Activated naive CD8-positive, alpha-beta T cell treated with anti-CD3 and anti-CD28 coated beads for 36 hours (primary cell): ENCODE measurements around the gene LMLN. TPM values are rescaled to one million over a fixed set of nuclear protein-coding genes. Genes with fewer than 3 reads are reported as not detected.
"Not testable (repeated sequence)": the region's sequence is repeated elsewhere in the genome, so short reads cannot be mapped to it uniquely, and the experiment has no call there.

Source experiments
- DNase-seq: peaks from one replicate; pipeline ENCODE4 v3.0.0; 2021
- H3K27ac Mint-ChIP-seq: one replicate; pipeline ENCODE4 v1.8.0; 2022; ENCODE audit warnings: mild to moderate bottlenecking, moderate library complexity, mixed read lengths
- H3K27me3 Mint-ChIP-seq: one replicate; pipeline ENCODE4 v1.8.0; 2022; ENCODE audit warnings: mild to moderate bottlenecking, mixed read lengths
- H3K36me3 Mint-ChIP-seq: one replicate; pipeline ENCODE4 v1.8.0; 2021; ENCODE audit warnings: mild to moderate bottlenecking, mixed read lengths
- H3K4me1 Mint-ChIP-seq: one replicate; pipeline ENCODE4 v1.8.0; 2021; ENCODE audit warnings: mixed read lengths
- H3K4me3 Mint-ChIP-seq: one replicate; pipeline ENCODE4 v1.8.0; 2022; ENCODE audit warnings: mild to moderate bottlenecking, moderate library complexity, mixed read lengths
- H3K9me3 Mint-ChIP-seq: one replicate; pipeline ENCODE4 v1.8.0; 2022; ENCODE audit warnings: mixed read lengths
- total RNA-seq, 2 experiments: library from RNA; stranded (reverse); gene quantifications; one replicate each; pipeline ENCODE4 v1.2.3, GENCODE V29; 2021

LMLN gene
- total RNA-seq = 10 to 100 TPM in 1 of 2 experiments, 1 to 10 TPM in 1; 8.1 to 10.4 TPM

DNA sequence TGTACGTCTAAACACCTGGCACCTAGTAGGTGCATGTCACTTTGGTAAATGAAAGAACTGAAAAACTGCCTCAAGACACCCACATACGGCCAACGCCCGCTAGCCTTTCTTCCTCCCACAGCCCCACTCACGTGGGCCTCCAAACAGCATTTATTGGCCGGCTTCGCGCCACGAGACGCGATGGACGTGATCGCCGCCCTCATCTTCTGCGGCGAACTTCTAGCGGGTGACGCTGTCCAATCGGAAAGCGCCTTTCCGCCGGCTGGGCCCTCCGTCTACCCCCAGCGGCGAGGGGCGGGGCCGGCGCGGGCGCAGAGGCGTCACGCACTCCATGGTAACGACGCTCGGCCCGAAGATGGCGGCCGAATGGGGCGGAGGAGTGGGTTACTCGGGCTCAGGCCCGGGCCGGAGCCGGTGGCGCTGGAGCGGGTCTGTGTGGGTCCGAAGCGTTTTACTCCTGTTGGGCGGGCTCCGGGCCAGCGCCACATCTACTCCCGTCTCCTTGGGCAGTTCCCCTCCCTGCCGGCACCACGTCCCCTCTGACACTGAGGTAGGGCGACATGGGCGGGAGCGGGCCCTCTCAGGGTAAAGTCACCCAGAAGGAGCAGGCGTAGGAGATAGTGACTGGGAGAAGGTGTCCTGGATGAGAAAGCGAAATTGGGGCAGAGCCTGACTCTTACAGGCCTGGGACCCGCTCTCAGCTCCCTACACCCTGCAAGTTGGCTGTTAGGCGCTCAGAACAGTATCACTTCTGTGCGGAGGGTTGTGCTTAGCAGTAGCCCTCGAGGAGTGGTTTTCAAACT, at the start of gene LMLN:
Gene LMLN, plus strand, starts transcription at position 327 of the 803 bp plus-strand sequence. Its CDS starts 29 bp downstream, at position 356.
- peak within 1 kb of the TSS; percentile 99 for H3K27ac Mint-ChIP-seq
- H3K4me1 Mint-ChIP-seq = peaks cover 61% of the 10 kb centered on the region
- H3K36me3 Mint-ChIP-seq = peaks cover 36% of the 10 kb centered on the region

DNA sequence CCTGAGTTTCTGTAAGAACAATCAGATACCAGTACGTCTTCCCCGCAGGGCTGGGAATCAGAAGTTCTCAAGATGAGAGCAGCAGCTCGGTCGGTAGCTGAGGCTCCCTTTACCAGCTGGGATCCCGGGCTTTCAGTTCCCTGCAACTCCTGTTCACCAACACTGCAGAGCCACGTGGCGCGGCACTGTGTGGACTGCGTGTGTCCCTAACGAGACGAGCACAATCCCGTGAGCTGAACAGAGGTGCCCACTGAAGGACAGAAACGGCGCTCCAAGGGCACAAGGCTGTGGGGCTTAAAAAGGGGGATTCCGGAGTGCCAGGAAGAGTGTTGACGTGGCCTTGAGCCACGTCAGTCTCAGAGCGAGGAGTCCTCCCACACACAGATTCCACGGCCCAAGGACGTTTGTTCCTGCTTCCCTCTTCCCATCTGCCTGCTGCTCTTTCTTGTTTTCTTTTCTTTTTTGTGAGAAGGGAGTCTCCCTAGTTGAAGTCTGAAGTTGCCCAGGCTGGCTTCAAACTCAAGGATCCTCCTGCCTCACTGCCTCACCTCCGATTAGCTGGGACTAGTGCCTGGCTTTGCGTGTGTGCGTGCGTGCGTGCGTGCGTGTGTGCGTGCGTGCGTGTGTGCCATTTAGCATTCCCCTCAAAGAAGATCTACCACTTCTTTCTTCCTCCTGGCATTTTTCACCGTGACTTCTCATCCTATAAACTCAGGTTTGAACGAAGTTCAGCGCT, 47.1 kb upstream of the LMLN start:
- no peaks in the 10 kb centered on the region for H3K36me3 Mint-ChIP-seq
- H3K27ac Mint-ChIP-seq = no peak overlapping the region
- no peak for DNase-seq
- no peaks in the 10 kb centered on the region for H3K9me3 Mint-ChIP-seq
- no peak overlapping the region for H3K4me3 Mint-ChIP-seq
- no peaks in the 10 kb centered on the region for H3K27me3 Mint-ChIP-seq
- no peaks in the 10 kb centered on the region for H3K4me1 Mint-ChIP-seq

More for the DNA sequence above, at the start of gene LMLN:
- H3K4me3 Mint-ChIP-seq = peak within 1 kb of the TSS; percentile 94
- no peaks in the 10 kb centered on the region for H3K27me3 Mint-ChIP-seq
- peak; percentile 97 for DNase-seq
- no peaks in the 10 kb centered on the region for H3K9me3 Mint-ChIP-seq

- H3K27ac Mint-ChIP-seq = no peak overlapping the region
- no peaks in the 10 kb centered on the region for H3K27me3 Mint-ChIP-seq
- H3K4me3 Mint-ChIP-seq = no peak overlapping the region
- H3K4me1 Mint-ChIP-seq = no peaks in the 10 kb centered on the region
- DNase-seq = no peak
- H3K36me3 Mint-ChIP-seq = no peaks in the 10 kb centered on the region
- no peaks in the 10 kb centered on the region for H3K9me3 Mint-ChIP-seq
Measured at GRCh38 chr3:197913641-197914380, 46.2 kb upstream of the LMLN start.

GRCh38 chr3:197921429-197922275, 38.4 kb upstream of the LMLN start:
- not testable (repeated sequence) for H3K4me3 Mint-ChIP-seq, DNase-seq, H3K36me3 Mint-ChIP-seq, H3K9me3 Mint-ChIP-seq, H3K4me1 Mint-ChIP-seq, H3K27ac Mint-ChIP-seq, H3K27me3 Mint-ChIP-seq

DNA sequence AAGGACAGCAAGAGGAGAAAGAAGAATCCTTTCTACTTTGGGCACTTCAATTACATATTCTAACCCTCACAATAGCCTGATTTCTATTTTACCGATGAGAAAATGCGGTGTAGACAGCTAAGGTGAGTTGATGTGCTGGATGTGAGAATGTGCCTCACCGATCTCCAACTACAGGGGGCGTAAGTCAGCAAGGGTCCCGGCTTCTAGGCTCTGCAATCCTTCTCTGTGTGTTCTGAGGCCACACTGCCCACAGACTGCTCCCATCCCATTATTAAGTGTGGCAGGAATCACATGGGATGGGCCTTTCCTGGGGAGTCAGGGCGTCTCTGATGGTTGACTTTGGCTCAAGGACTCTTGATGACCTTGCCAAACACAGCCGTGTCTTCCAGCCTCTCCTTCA, 33.6 kb upstream of the LMLN start:
- H3K4me3 Mint-ChIP-seq = no peak overlapping the region
- no peak overlapping the region for H3K27ac Mint-ChIP-seq
- no peaks in the 10 kb centered on the region for H3K27me3 Mint-ChIP-seq
- no peak for DNase-seq
- peaks cover 19% of the 10 kb centered on the region for H3K36me3 Mint-ChIP-seq
- H3K9me3 Mint-ChIP-seq = no peaks in the 10 kb centered on the region
- H3K4me1 Mint-ChIP-seq = peaks cover 3% of the 10 kb centered on the region

DNA sequence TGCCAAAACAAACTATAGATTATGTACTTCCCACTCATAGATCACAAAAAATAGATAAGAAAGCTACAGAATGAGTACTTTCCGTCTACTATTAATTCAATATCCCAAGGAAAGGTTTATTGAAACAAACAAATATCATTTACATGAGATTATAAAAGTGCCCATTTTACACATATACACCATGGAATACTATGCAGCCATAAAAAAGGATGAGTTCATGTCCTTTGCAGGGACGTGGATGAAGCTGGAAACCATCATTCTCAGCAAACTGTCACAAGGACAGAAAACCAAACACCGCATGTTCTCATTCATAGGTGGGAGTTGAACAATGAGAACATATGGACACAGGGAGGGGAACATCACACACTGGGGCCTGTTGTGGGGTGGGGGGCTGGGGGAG, 32.4 kb upstream of the LMLN start:
- H3K27ac Mint-ChIP-seq, H3K4me1 Mint-ChIP-seq, H3K4me3 Mint-ChIP-seq, H3K27me3 Mint-ChIP-seq, H3K9me3 Mint-ChIP-seq, DNase-seq: not testable (repeated sequence)
- peaks cover 14% of the 10 kb centered on the region for H3K36me3 Mint-ChIP-seq

GRCh38 chr3:197936819-197937384, 23.1 kb upstream of the LMLN start:
- Mint-ChIP-seq H3K4me1 (no peaks in the 10 kb centered on the region), H3K27me3 (no peaks in the 10 kb centered on the region), H3K9me3 (no peaks in the 10 kb centered on the region)

GRCh38 chr3:197940745-197941384, 19.2 kb upstream of the LMLN start:
- Mint-ChIP-seq H3K4me3 (no peak overlapping the region), H3K36me3 (peaks cover 2% of the 10 kb centered on the region), H3K4me1 (no peaks in the 10 kb centered on the region), H3K27ac (no peak overlapping the region), H3K27me3 (no peaks in the 10 kb centered on the region), H3K9me3 (no peaks in the 10 kb centered on the region)
- DNase-seq = no peak

More at GRCh38 chr3:197936819-197937384, 23.1 kb upstream of the LMLN start:
- H3K27ac Mint-ChIP-seq = no peak overlapping the region
- peaks cover 2% of the 10 kb centered on the region for H3K36me3 Mint-ChIP-seq
- no peak for DNase-seq
- no peak overlapping the region for H3K4me3 Mint-ChIP-seq

DNA sequence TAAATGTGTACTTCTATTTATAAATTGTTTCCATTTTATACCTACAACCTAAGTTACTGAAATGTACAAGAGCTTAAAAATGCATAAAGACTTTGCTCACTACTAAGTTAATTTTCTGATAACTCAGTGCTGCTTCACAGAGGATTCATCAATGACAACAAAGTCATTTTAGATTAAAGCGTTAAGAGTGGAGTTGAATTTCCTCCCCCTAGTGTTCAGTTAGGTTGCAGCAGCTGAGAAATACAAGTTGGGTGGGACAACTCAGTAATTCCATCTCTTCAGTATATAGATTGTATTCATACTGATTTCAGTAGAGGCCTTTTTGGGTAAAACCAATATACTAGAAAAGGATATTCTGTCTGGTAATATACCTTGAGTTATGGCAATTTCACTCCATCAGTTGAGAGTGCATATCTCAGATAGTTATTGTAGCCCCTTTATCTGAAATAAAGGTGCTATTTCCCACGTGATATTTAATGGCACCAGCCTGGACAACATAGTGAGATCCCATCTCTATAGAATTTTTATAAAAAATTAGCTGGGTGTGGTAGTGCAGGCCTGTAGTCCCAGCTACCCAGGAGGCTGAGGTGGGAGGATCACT, 17.0 kb upstream of the LMLN start:
- Mint-ChIP-seq H3K4me3 (no peak overlapping the region), H3K27me3 (no peaks in the 10 kb centered on the region), H3K27ac (no peak overlapping the region), H3K36me3 (peaks cover 2% of the 10 kb centered on the region), H3K4me1 (no peaks in the 10 kb centered on the region), H3K9me3 (no peaks in the 10 kb centered on the region)
- no peak for DNase-seq

DNA sequence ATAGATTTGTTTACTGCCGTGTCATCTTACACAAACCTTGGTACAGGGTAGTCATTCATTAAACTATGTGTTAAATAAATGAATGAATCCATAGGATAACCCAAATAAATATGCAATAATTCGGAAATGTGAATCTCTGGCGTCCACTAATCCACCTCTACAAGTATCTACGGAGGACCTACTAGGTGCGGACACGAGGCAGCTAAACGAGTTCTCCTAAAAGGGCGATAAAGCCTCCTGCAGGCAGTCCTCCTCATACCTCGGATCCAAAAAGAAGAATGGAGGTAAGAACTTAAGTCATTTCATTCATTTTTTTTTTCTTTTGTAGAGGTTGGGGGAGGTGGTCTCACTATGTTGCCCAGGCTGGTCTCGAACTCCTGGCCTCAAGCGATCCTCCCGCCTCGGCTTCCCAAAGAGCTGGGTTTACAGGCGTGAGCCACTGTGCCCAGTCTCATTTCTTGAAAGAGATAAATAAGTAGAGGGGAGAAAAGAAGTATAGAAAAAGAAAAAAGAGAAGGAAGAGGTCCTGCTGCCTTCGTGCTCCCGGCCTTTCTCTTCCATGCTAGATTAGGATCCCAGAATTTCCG, 10.7 kb upstream of the LMLN start:
- no peak for DNase-seq
- Mint-ChIP-seq H3K4me3 (peak overlapping the region; percentile 95), H3K4me1 (peaks cover 24% of the 10 kb centered on the region), H3K27me3 (no peaks in the 10 kb centered on the region), H3K9me3 (no peaks in the 10 kb centered on the region), H3K27ac (peak overlapping the region; percentile 99), H3K36me3 (peaks cover 41% of the 10 kb centered on the region)

DNA sequence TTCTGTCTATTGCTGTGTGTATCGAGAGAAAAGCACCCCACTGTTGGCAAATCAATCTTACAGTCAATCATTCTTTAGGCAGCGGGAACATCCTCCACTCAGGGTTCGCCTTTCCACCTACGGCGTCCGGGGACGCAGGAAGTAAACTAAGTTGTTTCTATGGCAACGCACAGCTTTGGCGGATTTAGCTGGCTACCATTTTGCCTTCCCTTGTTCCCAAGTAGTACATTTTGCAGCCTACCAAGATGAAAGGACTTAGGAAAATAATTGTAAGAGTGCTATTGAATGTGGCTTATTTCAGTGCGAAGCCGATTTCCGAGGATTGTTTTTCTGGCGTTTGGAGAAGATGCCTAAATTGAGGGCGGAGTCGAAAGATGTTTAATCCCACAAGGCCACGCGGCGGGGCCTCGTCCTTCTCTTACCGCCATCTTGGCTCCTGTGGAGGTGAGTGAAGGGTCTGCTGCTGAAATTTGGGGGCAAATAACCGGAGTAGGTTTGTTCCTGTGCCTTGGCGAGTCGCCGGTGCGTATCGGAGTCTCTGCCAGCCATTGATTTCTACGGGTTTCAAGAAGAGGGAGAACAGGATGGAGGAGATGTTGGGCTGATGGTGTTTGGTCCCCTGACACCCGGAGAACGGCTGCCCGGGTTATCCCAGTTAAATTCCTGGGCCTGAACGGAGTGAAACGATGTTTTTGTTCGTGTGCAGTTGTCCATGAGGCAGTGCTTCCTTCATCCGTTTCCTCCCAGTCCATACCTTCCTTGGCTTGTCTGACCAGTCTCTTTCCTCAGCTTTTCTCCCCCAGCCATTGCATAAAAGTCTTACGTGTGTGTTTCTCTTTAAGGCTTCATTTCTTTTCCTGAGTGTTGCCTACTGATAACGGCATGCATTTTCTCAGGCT, 10.0 kb upstream of the LMLN start, which contains the start of gene RPL35A:
Gene RPL35A, plus strand, starts transcription at position 413 of the 899 bp plus-strand sequence. CDS start 778 bp downstream, outside the sequence.
- peak; percentile 82 for DNase-seq
- Mint-ChIP-seq H3K27ac (peak within 1 kb of the TSS; percentile 99), H3K27me3 (no peaks in the 10 kb centered on the region), H3K9me3 (no peaks in the 10 kb centered on the region), H3K4me1 (peaks cover 31% of the 10 kb centered on the region), H3K36me3 (peaks cover 48% of the 10 kb centered on the region), H3K4me3 (peak within 1 kb of the TSS; percentile 95)

DNA sequence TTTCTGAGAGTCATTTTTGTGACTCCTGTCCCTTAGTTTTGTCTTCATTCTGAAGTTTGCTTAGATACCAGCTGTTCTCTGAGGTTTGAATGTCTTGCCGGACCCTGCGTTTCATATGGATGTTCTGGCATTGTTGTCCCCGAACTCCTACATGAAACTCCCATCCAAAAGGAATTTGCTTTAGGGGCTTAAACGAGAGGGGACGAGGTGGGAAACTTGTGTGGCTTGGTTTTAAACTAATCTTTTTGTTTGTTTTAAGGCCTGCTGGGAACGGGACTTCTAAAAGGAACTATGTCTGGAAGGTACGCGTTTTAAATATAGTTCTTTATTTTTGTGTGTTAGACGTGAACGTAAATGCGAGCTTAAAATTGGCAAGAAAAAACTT, 9.3 kb upstream of the LMLN start:
- peak overlapping the region; percentile 99 for H3K27ac Mint-ChIP-seq
- peak overlapping the region; percentile 95 for H3K4me3 Mint-ChIP-seq
- H3K36me3 Mint-ChIP-seq = peaks cover 53% of the 10 kb centered on the region
- DNase-seq = no peak
- peaks cover 33% of the 10 kb centered on the region for H3K4me1 Mint-ChIP-seq
- no peaks in the 10 kb centered on the region for H3K9me3 Mint-ChIP-seq
- no peaks in the 10 kb centered on the region for H3K27me3 Mint-ChIP-seq
